WTC11 (cell line): Measurements from ENCODE around the gene TBC1D19. TPM values are rescaled to one million over a fixed set of nuclear protein-coding genes. Genes with fewer than 3 reads are reported as not detected.
A peak's percentile ranks its signal among the peaks of the same experiment; 100 is the strongest.
"Not testable (repeated sequence)": the region's sequence is repeated elsewhere in the genome, so short reads cannot be mapped to it uniquely, and the experiment has no call there.

ENCODE experiments used
- ATAC-seq: fragments of 200-7000 bp; cut with Tn5 transposase; 2 replicates; pipeline ENCODE4 v1.10.0; 2021; ENCODE audit warnings: mild to moderate bottlenecking, moderate library complexity
- CTCF ChIA-PET: fragments of 300-600 bp; sonication (Branson Sonifier 250); formaldehyde crosslinking; loops from one replicate; lab custom pipeline; 2021; ENCODE audit warnings: antibody characterized with exemption; lab: Charles Lee
- POLR2A ChIA-PET: fragments of 350-600 bp; sonication (Branson Sonifier 250); formaldehyde crosslinking; loops from one replicate; lab custom pipeline; 2021; ENCODE audit warnings: antibody characterized with exemption; lab: Charles Lee
- DNase-seq: peaks from one replicate; pipeline ENCODE4 v3.0.0; 2021; ENCODE audit warnings: low spot score
- H3K27ac Mint-ChIP-seq: 2 replicates; pipeline ENCODE4 v1.8.0; 2021; ENCODE audit warnings: mixed read lengths
- H3K27me3 Mint-ChIP-seq: 2 replicates; pipeline ENCODE4 v1.8.0; 2021; ENCODE audit warnings: low read depth, mild to moderate bottlenecking, moderate library complexity, mixed read lengths
- H3K36me3 Mint-ChIP-seq: 2 replicates; pipeline ENCODE4 v1.8.0; 2021; ENCODE audit warnings: mixed read lengths
- H3K4me1 Mint-ChIP-seq: 2 replicates; pipeline ENCODE4 v1.8.0; 2022; ENCODE audit warnings: mixed read lengths
- H3K4me3 Mint-ChIP-seq: 2 replicates; pipeline ENCODE4 v1.8.0; 2021; ENCODE audit warnings: mild to moderate bottlenecking, moderate library complexity, mixed read lengths
- H3K9me3 Mint-ChIP-seq: 2 replicates; pipeline ENCODE4 v1.8.0; 2021; ENCODE audit warnings: mixed read lengths
- ARID4B ChIP-seq: sonication (generic); formaldehyde crosslinking; IDR thresholded peaks from 2 replicates; pipeline ENCODE4 v1.8.0; 2023; ENCODE audit warnings: missing genetic modification reagents, mild to moderate bottlenecking, borderline replicate concordance
- ATF3 ChIP-seq: sonication (generic); formaldehyde crosslinking; conservative IDR thresholded peaks from 2 replicates; pipeline ENCODE4 v1.8.1; 2022; ENCODE audit warnings: mild to moderate bottlenecking, missing genetic modification reagents
- CREM ChIP-seq: sonication (generic); formaldehyde crosslinking; IDR thresholded peaks from 2 replicates; pipeline ENCODE4 v1.8.1; 2022; ENCODE audit warnings: mild to moderate bottlenecking, missing genetic modification reagents, moderate library complexity
- E2F4 ChIP-seq: sonication (generic); formaldehyde crosslinking; IDR thresholded peaks from 2 replicates; pipeline ENCODE4 v1.8.1; 2022; ENCODE audit warnings: low read depth, mild to moderate bottlenecking, moderate library complexity, missing genetic modification reagents, borderline replicate concordance
- IRF1 ChIP-seq: sonication (generic); formaldehyde crosslinking; IDR thresholded peaks from 2 replicates; pipeline ENCODE4 v1.8.0; 2023; ENCODE audit warnings: missing genetic modification reagents
- IRF2 ChIP-seq: sonication (generic); formaldehyde crosslinking; IDR thresholded peaks from 2 replicates; pipeline ENCODE4 v1.8.0; 2022; ENCODE audit warnings: low read depth, missing genetic modification reagents, borderline replicate concordance
- NFE2L1 ChIP-seq: sonication (generic); formaldehyde crosslinking; IDR thresholded peaks from 2 replicates; pipeline ENCODE4 v1.8.1; 2023; ENCODE audit warnings: missing genetic modification reagents
- OVOL2 ChIP-seq: fragments of 250-450 bp; sonication (Bioruptor Pico); IDR thresholded peaks from 2 replicates; pipeline ENCODE4 v1.9.0; 2021; ENCODE audit warnings: mild to moderate bottlenecking, borderline replicate concordance
- PRRX2 ChIP-seq: fragments of 250-450 bp; sonication (Bioruptor Pico); IDR thresholded peaks from 2 replicates; pipeline ENCODE4 v1.8.0; 2021; ENCODE audit warnings: mild to moderate bottlenecking
- RORB ChIP-seq: fragments of 250-450 bp; sonication (Bioruptor Pico); IDR thresholded peaks from 2 replicates; pipeline ENCODE4 v1.9.0; 2021; ENCODE audit warnings: mild to moderate bottlenecking
- SMAD3 ChIP-seq: sonication (generic); formaldehyde crosslinking; IDR thresholded peaks from 2 replicates; pipeline ENCODE4 v1.8.0; 2022; ENCODE audit warnings: missing genetic modification reagents, mild to moderate bottlenecking, borderline replicate concordance
- TP53 ChIP-seq: sonication (generic); formaldehyde crosslinking; IDR thresholded peaks from 2 replicates; pipeline ENCODE4 v1.8.1; 2023; ENCODE audit warnings: mild to moderate bottlenecking, missing genetic modification reagents
- ZMAT4 ChIP-seq: fragments of 250-450 bp; sonication (Bioruptor Pico); IDR thresholded peaks from 2 replicates; pipeline ENCODE4 v1.9.0; 2021; ENCODE audit warnings: mild to moderate bottlenecking
- ZNF219 ChIP-seq: sonication (generic); formaldehyde crosslinking; IDR thresholded peaks from 2 replicates; pipeline ENCODE4 v1.8.0; 2023; ENCODE audit warnings: missing genetic modification reagents, mild to moderate bottlenecking, borderline replicate concordance
- ZNF423 ChIP-seq: fragments of 250-450 bp; sonication (Bioruptor Pico); IDR thresholded peaks from 2 replicates; pipeline ENCODE4 v2.1.2; 2022; ENCODE audit warnings: mild to moderate bottlenecking, moderate library complexity
- ZSCAN18 ChIP-seq: fragments of 250-450 bp; sonication (Bioruptor Pico); IDR thresholded peaks from 2 replicates; pipeline ENCODE4 v2.1.2; 2022; ENCODE audit warnings: mild to moderate bottlenecking, moderate library complexity
- total RNA-seq: library from RNA; stranded (reverse); gene quantifications from 3 replicates; pipeline ENCODE4 v1.2.3, GENCODE V29; 2021

TBC1D19 gene
- total RNA-seq, 1 experiment from 2014 or later, result 2.1 TPM

- H3K36me3 Mint-ChIP-seq, result peaks cover 38% of the 10 kb centered on the region
- H3K4me3 Mint-ChIP-seq, DNase-seq, ATAC-seq, H3K4me1 Mint-ChIP-seq, CTCF ChIA-PET, POLR2A ChIA-PET, H3K27ac Mint-ChIP-seq, H3K27me3 Mint-ChIP-seq: not testable (repeated sequence)
- H3K9me3 Mint-ChIP-seq, result peaks cover 35% of the 10 kb centered on the region
Observed at GRCh38 chr4:26679040-26679695, 95.3 kb downstream of the TBC1D19 start.

- H3K9me3 Mint-ChIP-seq, result peaks cover 34% of the 10 kb centered on the region
- H3K36me3 Mint-ChIP-seq, result peaks cover 38% of the 10 kb centered on the region
- POLR2A ChIA-PET, result no interaction called here
- H3K4me3 Mint-ChIP-seq, result no peak overlapping the region
- TF ChIP-seq IRF2 (no peak), ZNF423 (CRISPR knock-in tag) (no peak), PRRX2 (CRISPR knock-in tag) (no peak), RORB (CRISPR knock-in tag) (no peak), SMAD3 (CRISPR knock-in tag) (no peak)
- TF ChIP-seq, all 79 proteins: peak for 0
- peak; percentile 97 for ATAC-seq
- Mint-ChIP-seq H3K27ac (no peak overlapping the region), H3K27me3 (no peaks in the 10 kb centered on the region; the same call in 1 of the 2 replicates), H3K4me1 (peaks cover 15% of the 10 kb centered on the region)
- CTCF ChIA-PET, result no interaction called here
- DNase-seq, result no peak
Observed at GRCh38 chr4:26682436-26682835, 98.6 kb downstream of the TBC1D19 start.

GRCh38 chr4:26685250-26685649 is 101.4 kb downstream of the TBC1D19 start:
- no peaks in the 10 kb centered on the region; the same call in 1 of the 2 replicates for H3K27me3 Mint-ChIP-seq
- POLR2A ChIA-PET, result no interaction called here
- peaks cover 14% of the 10 kb centered on the region for H3K36me3 Mint-ChIP-seq
- H3K4me3 Mint-ChIP-seq, result no peak overlapping the region
- DNase-seq, result no peak
- H3K27ac Mint-ChIP-seq, result 0 out of 2 replicates have a peak overlapping the region, but pooled peaks have one; percentile 15
- ATAC-seq, result no peak; the same call in 1 of the 2 replicates
- TF ChIP-seq PRRX2 (CRISPR knock-in tag), result no peak
- TF ChIP-seq TP53, result no peak
- no peak for TF ChIP-seq ZNF219 (CRISPR knock-in tag)
- no peak for TF ChIP-seq ZMAT4 (CRISPR knock-in tag)
- TF ChIP-seq ATF3 (CRISPR knock-in tag), result no peak
- no peak for TF ChIP-seq NFE2L1
- TF ChIP-seq CREM (CRISPR knock-in tag), result no peak
- TF ChIP-seq E2F4 (CRISPR knock-in tag), result no peak
- TF ChIP-seq ZSCAN18, result no peak
- no peak for TF ChIP-seq ARID4B (CRISPR knock-in tag)
- no peak for TF ChIP-seq OVOL2 (CRISPR knock-in tag)
- TF ChIP-seq IRF1, result no peak
- TF ChIP-seq SMAD3 (CRISPR knock-in tag), result no peak
- TF ChIP-seq, all 79 proteins: peak for 0
- peaks cover 16% of the 10 kb centered on the region for H3K9me3 Mint-ChIP-seq
- peaks cover 15% of the 10 kb centered on the region for H3K4me1 Mint-ChIP-seq
- CTCF ChIA-PET, result interaction anchor here (0.8 kb wide), 1 partner anchor 37 kb away, joined by 3 read pairs; no protein-coding TSS in a partner anchor
